Stimulated activated CD8-positive, alpha-beta memory T cell treated with anti-CD3 and anti-CD28 coated beads, Interleukin-7, amount 100 ng/mL, for 4 hours (primary cell): Measurements from ENCODE around the gene MMP24OS.

ENCODE experiments used
- DNase-seq, 2 donors: peaks; one replicate each; pipeline ENCODE4 v3.0.0-alpha.2; 2020; ENCODE audit warnings: low read depth in 2 of 2

MMP24OS gene

DNA sequence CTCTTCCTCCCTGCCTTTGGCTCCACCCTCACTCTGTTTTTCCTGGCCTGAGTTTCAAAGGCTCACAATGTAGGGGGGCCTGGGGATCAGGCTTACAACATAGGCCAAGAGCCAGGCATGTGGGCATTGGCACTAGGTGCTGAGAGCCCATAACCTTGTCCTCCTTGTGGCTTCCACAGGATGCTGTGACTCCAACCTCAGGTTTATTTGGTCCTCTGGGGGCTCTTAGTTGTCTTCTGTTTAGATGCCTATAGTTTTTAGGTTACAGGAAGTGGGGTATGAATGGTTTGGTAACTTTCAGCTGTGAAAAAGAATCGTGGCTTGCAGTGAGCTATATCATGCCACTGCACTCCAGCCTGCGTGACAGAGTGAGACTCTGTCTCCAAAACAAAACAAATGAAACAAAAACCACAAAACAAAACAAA is 25.9 kb downstream of the MMP24OS start:
- peak; percentile 2 to 11 for DNase-seq

DNA sequence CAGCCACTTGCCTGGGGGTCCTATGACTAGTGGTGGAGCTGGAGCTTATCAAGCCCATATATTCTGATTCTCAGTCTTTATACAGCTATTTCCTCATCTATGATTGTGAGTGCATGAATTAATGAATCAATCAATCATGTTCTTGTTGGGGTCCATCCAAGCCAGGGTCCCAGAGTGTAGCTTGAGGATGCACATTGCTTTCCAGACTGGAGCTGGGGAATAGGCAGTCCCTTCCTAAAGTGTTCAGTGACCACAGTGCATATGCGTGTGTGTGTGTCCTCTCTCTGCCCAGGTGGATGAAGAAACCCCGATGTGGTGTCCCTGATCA is 26.3 kb downstream of the MMP24OS start:
- no peak for DNase-seq

DNA sequence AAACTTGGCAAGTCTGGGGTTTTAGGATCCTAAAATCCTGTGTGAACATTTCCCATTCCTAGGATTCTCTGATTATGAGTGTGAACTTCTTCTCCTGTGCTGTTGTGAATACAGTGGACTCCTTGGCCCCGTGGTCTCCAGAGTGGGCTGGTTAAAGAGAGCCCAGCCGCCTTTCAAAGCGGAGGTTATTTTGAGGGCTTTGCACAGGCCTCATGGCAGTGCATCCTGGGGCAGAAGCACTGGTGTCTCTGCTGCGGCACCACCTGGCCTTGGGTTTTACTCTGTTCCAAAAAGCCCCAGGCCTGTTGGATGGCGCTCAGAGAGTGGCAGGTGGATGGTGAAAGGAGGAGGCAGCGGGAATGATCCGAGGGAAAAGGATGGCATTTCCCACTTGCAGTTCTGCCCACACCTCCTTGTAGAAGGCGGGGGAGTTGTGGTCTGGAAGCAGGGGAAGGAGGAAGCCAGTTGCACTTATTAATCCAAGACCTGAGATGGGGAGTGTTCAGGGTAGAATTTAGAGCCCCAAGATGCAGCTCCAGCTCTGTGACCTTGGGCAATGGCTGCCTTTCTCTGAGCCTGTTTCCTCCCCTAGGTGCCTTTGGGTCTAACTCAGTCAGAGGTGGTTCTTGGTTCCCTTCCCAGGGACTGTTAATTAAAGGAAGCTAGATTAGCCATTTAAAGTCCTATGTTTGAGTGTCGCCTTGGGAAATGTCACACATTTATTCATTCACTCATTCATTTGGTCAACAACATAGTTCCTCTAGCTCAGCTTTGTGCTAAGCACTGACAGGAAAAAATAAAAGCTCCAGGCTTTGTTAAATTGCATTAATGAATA is 29.1 kb downstream of the MMP24OS start:
- no peak for DNase-seq

GRCh38 chr20:35246723-35247122 is 31.2 kb downstream of the MMP24OS start:
- DNase-seq: no peak

GRCh38 chr20:35243986-35244385 is 33.9 kb downstream of the MMP24OS start:
- DNase-seq: no peak

GRCh38 chr20:35243317-35243716 is 34.6 kb downstream of the MMP24OS start:
- DNase-seq: no peak

DNA sequence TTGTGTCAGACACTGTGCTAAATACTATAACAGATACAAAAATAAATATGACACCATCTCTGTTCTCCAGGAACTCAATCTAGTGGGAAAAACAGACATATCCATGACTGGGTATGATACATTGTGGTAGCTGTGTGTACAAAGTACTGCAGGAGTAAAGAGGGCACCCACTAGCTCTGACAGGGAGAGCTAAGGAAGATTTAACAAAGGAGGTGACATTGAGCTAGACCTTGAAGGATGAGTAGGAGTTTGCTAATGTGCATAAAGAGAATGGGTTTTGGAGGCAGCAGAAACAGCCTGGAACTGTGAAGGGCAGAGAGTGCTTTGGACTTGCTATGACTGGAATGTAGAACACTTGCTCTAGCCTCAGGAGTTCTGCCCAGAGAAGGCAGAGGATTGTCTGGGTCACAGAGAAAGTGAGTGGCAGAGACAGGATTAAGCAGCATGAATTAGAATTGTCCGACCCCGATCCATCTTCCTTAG is 37.1 kb downstream of the MMP24OS start:
- DNase-seq: no peak

- no peak for DNase-seq
Measured at GRCh38 chr20:35240083-35240810, 37.7 kb downstream of the MMP24OS start.

- DNase-seq: no peak
Measured at GRCh38 chr20:35238735-35239134, 39.2 kb downstream of the MMP24OS start.

GRCh38 chr20:35238170-35238569 is 39.8 kb downstream of the MMP24OS start:
- no peak for DNase-seq

GRCh38 chr20:35237486-35237885 is 40.4 kb downstream of the MMP24OS start:
- no peak for DNase-seq

DNA sequence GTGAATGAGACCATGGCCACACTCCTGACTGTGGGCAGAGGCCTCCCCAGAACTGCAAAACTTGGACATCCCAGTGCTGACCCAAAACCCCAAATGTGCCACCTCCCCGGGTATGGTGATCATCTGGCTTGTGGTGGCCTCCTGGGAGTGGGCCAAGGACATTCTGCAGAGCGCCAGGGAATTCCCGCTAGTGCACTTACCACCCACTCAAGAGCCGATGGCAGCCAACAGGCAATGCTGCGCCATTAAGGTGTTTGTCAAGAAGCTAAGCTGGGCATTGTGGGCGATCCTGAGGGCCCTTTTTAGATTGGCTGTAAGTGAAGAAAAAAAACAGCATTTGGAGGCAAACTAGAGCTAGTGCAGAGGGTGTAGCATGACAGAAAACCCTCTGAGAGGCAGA is 42.0 kb downstream of the MMP24OS start:
- DNase-seq: no peak

- no peak for DNase-seq
Measured at GRCh38 chr20:35232575-35232974, 45.3 kb downstream of the MMP24OS start.

DNA sequence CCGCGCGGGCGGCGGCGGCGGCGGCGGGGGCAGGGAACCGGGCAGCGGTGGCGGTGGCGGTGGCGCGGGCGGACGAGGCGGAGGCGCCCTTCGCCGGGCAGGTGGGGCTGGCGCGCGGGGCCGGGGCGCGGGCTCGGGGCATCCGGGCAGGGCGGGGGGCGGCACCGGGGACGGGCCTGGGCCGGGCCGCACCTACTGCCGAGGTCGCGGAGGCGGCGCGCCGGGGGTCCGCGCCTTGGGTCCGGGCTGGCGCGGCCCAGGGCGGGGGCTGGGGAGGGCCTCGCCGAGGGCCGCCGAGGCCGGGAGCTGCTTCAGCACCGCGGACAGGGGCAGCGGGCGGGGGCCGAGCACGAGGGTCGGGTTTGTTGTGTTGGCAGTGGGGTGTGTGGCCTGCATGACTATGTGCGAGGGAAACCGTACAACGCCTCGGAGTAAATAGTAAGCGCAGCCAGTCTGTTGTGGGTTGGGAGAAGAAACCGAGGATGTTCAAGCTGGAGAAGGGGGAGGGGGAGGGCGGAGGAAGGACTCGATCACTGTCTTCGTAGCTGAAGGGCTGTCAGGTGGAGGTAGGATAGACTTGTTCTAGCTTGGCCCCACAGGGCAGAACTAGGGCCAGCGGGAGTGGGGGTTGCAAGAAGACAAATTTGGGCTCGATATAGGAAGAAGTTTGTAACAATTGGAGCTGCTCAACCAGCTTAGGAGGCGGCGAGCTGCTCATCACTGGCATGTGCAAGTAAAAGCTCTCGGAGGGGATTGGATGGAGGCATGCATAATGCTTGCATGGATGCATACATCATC is 50.8 kb downstream of the MMP24OS start:
- DNase-seq: peak in 1 of 2 donors; percentile 33
